Calu3 (cell line): ENCODE measurements around the gene KIAA0930. TPM values are rescaled to one million over a fixed set of nuclear protein-coding genes. Genes with fewer than 3 reads are reported as not detected.

ENCODE experiments used
- BruUV-seq: library from RNA; stranded (reverse); fragments of 400-500 nt; replicated peaks from 2 replicates; lab custom pipeline; 2021; lab: Mats Ljungman, UMichigan
- CTCF ChIA-PET: fragments of 300-600 bp; sonication (Branson Sonifier 250); formaldehyde crosslinking; loops from one replicate; lab custom pipeline; 2022; ENCODE audit warnings: antibody characterized with exemption; lab: Charles Lee
- DNase-seq: peaks from one replicate; pipeline ENCODE4 v3.0.0; 2022
- H3K27ac Mint-ChIP-seq: one replicate; pipeline ENCODE4 v1.8.0; 2022; ENCODE audit warnings: mixed read lengths; ENCODE audit not compliant: unreplicated experiment
- H3K27me3 Mint-ChIP-seq: one replicate; pipeline ENCODE4 v1.8.0; 2022; ENCODE audit warnings: mixed read lengths; ENCODE audit not compliant: unreplicated experiment
- H3K36me3 Mint-ChIP-seq: one replicate; pipeline ENCODE4 v1.8.0; 2022; ENCODE audit warnings: mild to moderate bottlenecking, moderate library complexity, mixed read lengths; ENCODE audit not compliant: insufficient read depth, unreplicated experiment
- H3K4me1 Mint-ChIP-seq: one replicate; pipeline ENCODE4 v1.8.0; 2022; ENCODE audit warnings: mild to moderate bottlenecking, low read depth, mixed read lengths; ENCODE audit not compliant: unreplicated experiment
- H3K4me3 Mint-ChIP-seq: one replicate; pipeline ENCODE4 v1.8.0; 2022; ENCODE audit warnings: mild to moderate bottlenecking, low read depth, moderate library complexity, mixed read lengths; ENCODE audit not compliant: unreplicated experiment
- H3K9me3 Mint-ChIP-seq: one replicate; pipeline ENCODE4 v1.8.0; 2022; ENCODE audit warnings: low read depth, mixed read lengths; ENCODE audit not compliant: unreplicated experiment
- CTCF ChIP-seq: fragments of 200-600 bp; IDR thresholded peaks from one replicate; pipeline ENCODE4 v1.8.0; 2022; ENCODE audit warnings: antibody characterized with exemption; ENCODE audit not compliant: unreplicated experiment
- intact Hi-C: fragments of 100-400 bp; cut with micrococcal nuclease; formaldehyde crosslinking; loops from one replicate; pipeline ENCODE4 v1.10.0; 2022; ENCODE audit not compliant: unreplicated experiment
- total RNA-seq: library from RNA; stranded (reverse); gene quantifications from 2 replicates; pipeline ENCODE4 v1.2.3, GENCODE V29; 2022

Gene KIAA0930
- total RNA-seq, 1 experiment from 2014 or later: 56.8 TPM

GRCh38 chr22:45199723-45200122 lies 41.0 kb downstream of the KIAA0930 start:
- peaks cover 44% of the 10 kb centered on the region for H3K36me3 Mint-ChIP-seq

GRCh38 chr22:45198463-45198795 lies 42.3 kb downstream of the KIAA0930 start:
- Mint-ChIP-seq H3K4me3 (no peak overlapping the region), H3K9me3 (no peaks in the 10 kb centered on the region), H3K27me3 (no peaks in the 10 kb centered on the region), H3K36me3 (peaks cover 43% of the 10 kb centered on the region), H3K27ac (no peak overlapping the region), H3K4me1 (peaks cover 10% of the 10 kb centered on the region)
- no TSS peak for BruUV-seq
- DNase-seq: no peak
- TF ChIP-seq CTCF: no peak
- intact Hi-C loops: no loop called here
- CTCF ChIA-PET: interaction anchor here (1.1 kb wide), 1 partner anchor 10 kb away, joined by 6 read pairs; no protein-coding TSS in a partner anchor

More at GRCh38 chr22:45199723-45200122, 41.0 kb downstream of the KIAA0930 start:
- Mint-ChIP-seq H3K4me3 (no peak overlapping the region), H3K27ac (no peak overlapping the region), H3K27me3 (no peaks in the 10 kb centered on the region), H3K4me1 (peaks cover 10% of the 10 kb centered on the region), H3K9me3 (no peaks in the 10 kb centered on the region)
- intact Hi-C loops: no loop called here
- no peak for DNase-seq
- no TSS peak for BruUV-seq
- TF ChIP-seq CTCF: no peak
- CTCF ChIA-PET: no interaction called here

- intact Hi-C loops: no loop called here
- no peak for TF ChIP-seq CTCF
- CTCF ChIA-PET: interaction anchor here (1.0 to 1.1 kb wide), 2 partner anchors 11 to 14 kb away, joined by 3 to 6 read pairs; no protein-coding TSS in a partner anchor
- no TSS peak for BruUV-seq
- H3K4me1 Mint-ChIP-seq: peaks cover 10% of the 10 kb centered on the region
- no peak for DNase-seq
- no peaks in the 10 kb centered on the region for H3K27me3 Mint-ChIP-seq
- H3K4me3 Mint-ChIP-seq: no peak overlapping the region
- H3K27ac Mint-ChIP-seq: no peak overlapping the region
- peaks cover 43% of the 10 kb centered on the region for H3K36me3 Mint-ChIP-seq
- no peaks in the 10 kb centered on the region for H3K9me3 Mint-ChIP-seq
Observed at GRCh38 chr22:45197606-45198462, 42.9 kb downstream of the KIAA0930 start.

DNA sequence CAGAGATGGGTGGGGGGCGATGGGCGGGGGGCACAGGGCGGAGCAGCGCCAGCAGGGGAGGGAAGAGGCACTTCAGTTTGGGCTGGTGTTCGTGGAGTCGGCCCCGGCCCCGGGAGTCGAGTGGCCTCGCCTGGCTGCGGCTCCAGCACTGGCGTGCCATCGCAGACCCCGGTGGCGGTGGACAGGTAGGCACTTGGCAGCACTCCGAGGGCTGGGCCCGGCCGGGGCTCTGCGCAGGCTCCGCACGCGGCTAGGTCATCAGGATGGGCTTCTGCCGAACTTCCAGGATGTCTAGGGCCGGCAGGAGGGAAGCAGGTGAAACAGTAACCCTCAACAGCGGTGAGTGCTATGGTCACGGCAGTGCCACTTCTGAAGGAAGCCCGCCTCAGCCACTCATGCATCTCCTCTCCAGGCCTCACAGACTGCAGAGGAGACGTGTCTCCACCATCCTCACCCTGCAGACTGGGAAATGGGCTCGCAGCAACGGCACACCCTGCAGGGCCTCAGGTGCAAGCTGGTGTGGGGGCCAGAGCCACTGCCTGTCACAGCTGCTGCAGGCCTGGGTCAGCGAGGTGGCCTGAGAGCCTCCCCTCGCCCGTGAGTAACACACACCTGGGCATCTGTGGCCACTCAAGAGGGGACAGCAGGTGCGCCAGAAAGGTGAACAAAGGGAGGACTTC lies 43.6 kb downstream of the KIAA0930 start:
- Mint-ChIP-seq H3K36me3 (peaks cover 37% of the 10 kb centered on the region), H3K27me3 (no peaks in the 10 kb centered on the region), H3K4me3 (no peak overlapping the region), H3K9me3 (no peaks in the 10 kb centered on the region), H3K27ac (no peak overlapping the region), H3K4me1 (peaks cover 10% of the 10 kb centered on the region)
- BruUV-seq: no TSS peak
- no peak for TF ChIP-seq CTCF
- CTCF ChIA-PET: interaction anchor here (1.0 kb wide), 1 partner anchor 15 kb away, joined by 3 read pairs; no protein-coding TSS in a partner anchor
- DNase-seq: no peak
- intact Hi-C loops: no loop called here
